Esophagus (tissue), 2 donors: ENCODE measurements around the gene VPS37B. TPM values are rescaled to one million over a fixed set of nuclear protein-coding genes. Genes with fewer than 3 reads are reported as not detected.

Experiments used
- H3K27ac ChIP-seq, 2 donors: one replicate each; pipeline ENCODE4 v1.5.1; 2013; ENCODE audit warnings: low read depth in 2 of 2, mild to moderate bottlenecking in 2 of 2, inconsistent platforms in 1 of 2, low read length in 1 of 2, moderate library complexity in 1 of 2
- H3K27me3 ChIP-seq, 2 donors: one replicate each; pipeline ENCODE4 v1.6.1; 2013; ENCODE audit warnings: low read length in 2 of 2, control low read depth in 1 of 2, mild to moderate bottlenecking in 1 of 2; ENCODE audit not compliant: insufficient read depth in 2 of 2, control insufficient read depth in 1 of 2
- H3K36me3 ChIP-seq, 2 donors: one replicate each; pipeline ENCODE4 v1.6.1; 2013; ENCODE audit warnings: low read length in 1 of 2; ENCODE audit not compliant: control insufficient read depth in 2 of 2, insufficient read depth in 2 of 2
- H3K4me1 ChIP-seq, 2 donors: one replicate each; pipeline ENCODE4 v1.6.1; 2013; ENCODE audit warnings: low read length in 1 of 2; ENCODE audit not compliant: control insufficient read depth in 2 of 2, insufficient read depth in 2 of 2
- H3K4me3 ChIP-seq, 2 donors: one replicate each; pipeline ENCODE4 v1.5.1; 2013; ENCODE audit warnings: low read length in 2 of 2, mild to moderate bottlenecking in 2 of 2, low read depth in 1 of 2, moderate library complexity in 1 of 2
- H3K9me3 ChIP-seq, 2 donors: one replicate each; pipeline ENCODE4 v1.6.1; 2013; ENCODE audit warnings: mild to moderate bottlenecking in 2 of 2, low read depth in 1 of 2, low read length in 1 of 2, moderate library complexity in 1 of 2; ENCODE audit not compliant: control insufficient read depth in 2 of 2, insufficient read depth in 1 of 2
- WGBS, 2 donors: extraction: QIAGEN DNeasy Blood & Tissue Kit; methylation state at CpG; one replicate each; pipeline ENCODE4 v1.1.7; 2013; 5-methylcytosine and 5-hydroxymethylcytosine counted together
- polyA plus RNA-seq, 2 donors: library from polyadenylated mRNA; stranded (reverse); fragments of 200-250 nt; gene quantifications; one replicate each; pipeline ENCODE4 v1.2.3, GENCODE V29; 2013
- donor health status: healthy with polysubstance abuse.
- donor health status: Bipolar disorder and iron deficiency.

The VPS37B gene
- polyA plus RNA-seq, 2 donors, result 50.2 to 81.4 TPM

DNA sequence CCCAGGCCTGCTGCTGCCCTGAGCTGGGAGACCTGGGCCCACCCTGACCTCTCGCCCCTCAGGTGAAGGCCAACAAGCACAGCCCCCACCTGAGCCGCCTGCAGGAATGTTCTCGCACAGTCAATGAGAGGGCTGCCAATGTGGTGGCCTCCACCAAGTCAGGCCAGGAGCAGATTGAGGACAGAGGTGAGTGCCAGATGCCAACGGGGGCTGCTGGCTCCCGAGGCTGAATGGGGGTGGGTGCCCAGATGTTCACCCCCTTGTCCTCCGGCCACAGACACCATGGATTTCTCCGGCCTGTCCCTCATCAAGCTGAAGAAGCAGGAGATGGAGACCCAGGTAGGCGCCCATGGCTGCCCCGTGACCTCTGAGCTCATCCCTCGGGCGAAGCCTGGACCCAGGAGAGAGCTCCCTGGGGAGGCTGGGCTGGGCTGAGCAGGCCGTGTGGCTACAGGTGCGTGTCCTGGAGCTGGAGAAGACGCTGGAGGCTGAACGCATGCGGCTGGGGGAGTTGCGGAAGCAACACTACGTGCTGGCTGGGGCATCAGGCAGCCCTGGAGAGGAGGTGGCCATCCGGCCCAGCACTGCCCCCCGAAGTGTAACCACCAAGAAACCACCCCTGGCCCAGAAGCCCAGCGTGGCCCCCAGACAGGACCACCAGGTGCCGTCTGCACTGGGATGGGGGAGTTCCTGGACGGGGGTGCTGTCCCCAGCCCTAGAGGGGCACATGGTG lies 34.9 kb downstream of the VPS37B start:
- H3K27ac ChIP-seq, result peak overlapping the region in 1 of 2 donors; percentile 20
- H3K36me3 ChIP-seq, result peaks cover 0 to 29% of the 10 kb centered on the region in 2 donors

DNA sequence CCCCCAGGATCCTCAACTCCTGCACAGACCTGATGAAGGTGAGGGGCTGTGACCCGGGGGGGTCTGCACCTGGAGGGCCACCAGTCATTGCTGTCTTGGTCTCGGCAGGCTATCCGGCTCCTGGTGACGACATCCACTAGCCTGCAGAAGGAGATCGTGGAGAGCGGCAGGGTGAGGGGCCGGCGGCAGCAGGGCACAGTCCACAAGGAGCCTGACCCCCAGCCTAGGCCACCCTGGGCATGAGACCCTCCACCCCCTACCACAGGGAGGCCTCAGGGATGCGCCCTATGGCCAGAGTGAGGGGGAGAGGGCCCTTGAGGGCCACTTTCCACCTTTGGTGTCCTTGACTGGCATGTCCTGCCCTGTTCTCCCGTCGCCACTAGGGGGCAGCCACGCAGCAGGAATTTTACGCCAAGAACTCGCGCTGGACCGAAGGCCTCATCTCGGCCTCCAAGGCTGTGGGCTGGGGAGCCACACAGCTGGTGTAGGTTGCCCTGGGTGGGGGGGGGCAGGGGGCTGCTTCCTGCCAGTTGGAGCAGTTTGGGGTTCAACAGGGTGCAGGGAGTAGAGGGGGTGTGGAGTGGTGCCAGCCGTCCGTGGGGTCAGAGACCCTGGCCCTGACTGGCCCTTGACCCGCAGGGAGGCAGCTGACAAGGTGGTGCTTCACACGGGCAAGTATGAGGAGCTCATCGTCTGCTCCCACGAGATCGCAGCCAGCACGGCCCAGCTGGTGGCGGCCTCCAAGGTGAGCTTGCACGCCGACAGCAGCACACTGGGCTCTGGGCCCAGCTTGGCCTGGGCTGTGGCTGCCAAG lies 35.7 kb downstream of the VPS37B start:
- no peaks in the 10 kb centered on the region for H3K27me3 ChIP-seq
- peak overlapping the region in 1 of 2 donors; percentile 20 for H3K27ac ChIP-seq
- WGBS, 2 donors, result 31 to 33% methylated on average over 24 to 28 of the region's 28 CpGs
- no peaks in the 10 kb centered on the region for H3K9me3 ChIP-seq
- H3K36me3 ChIP-seq, result peaks cover 0 to 37% of the 10 kb centered on the region in 2 donors
- no peak overlapping the region for H3K4me3 ChIP-seq
- H3K4me1 ChIP-seq, result peaks cover 4 to 15% of the 10 kb centered on the region in 2 donors

More for the DNA sequence above, 34.9 kb downstream of the VPS37B start:
- Histone ChIP-seq H3K27me3 (no peaks in the 10 kb centered on the region), H3K4me1 (peaks cover 4 to 15% of the 10 kb centered on the region in 2 donors), H3K9me3 (no peaks in the 10 kb centered on the region), H3K4me3 (no peak overlapping the region)
- WGBS, 2 donors, result 73 to 76% methylated on average over 23 of the region's 23 CpGs

DNA sequence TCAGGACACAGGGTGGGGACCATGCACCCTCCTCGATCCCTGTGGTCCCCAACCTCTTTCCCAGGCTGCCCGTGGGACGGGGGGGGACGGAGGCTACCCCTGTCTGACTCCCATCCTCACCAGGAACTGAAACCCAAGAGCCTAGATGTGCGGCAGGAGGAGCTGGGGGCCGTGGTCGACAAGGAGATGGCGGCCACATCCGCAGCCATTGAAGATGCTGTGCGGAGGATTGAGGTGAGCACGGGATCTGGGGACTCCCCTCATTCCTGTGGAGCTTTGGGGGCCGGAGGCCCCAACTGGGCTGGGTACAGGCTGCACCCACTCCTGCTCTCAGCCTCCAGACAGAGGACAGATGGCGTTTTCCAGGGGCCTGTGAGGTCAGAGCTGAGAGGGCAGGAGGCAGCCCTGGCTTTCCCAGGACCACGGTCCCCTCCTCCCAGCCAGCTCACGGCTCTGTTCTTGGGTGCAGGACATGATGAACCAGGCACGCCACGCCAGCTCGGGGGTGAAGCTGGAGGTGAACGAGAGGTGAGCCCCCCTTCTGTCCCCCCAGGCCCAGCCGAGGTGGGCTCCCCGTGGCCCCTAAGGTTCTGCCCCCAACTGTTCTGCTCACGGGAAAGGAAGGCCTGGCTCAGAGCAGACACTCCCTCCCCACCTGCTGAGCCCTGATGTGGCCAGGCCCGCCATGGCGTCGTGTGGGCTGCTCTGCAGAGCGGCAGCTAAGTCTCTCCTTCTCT lies 36.5 kb downstream of the VPS37B start:
- WGBS, 2 donors, result 81 to 85% methylated on average over 26 of the region's 26 CpGs

DNA sequence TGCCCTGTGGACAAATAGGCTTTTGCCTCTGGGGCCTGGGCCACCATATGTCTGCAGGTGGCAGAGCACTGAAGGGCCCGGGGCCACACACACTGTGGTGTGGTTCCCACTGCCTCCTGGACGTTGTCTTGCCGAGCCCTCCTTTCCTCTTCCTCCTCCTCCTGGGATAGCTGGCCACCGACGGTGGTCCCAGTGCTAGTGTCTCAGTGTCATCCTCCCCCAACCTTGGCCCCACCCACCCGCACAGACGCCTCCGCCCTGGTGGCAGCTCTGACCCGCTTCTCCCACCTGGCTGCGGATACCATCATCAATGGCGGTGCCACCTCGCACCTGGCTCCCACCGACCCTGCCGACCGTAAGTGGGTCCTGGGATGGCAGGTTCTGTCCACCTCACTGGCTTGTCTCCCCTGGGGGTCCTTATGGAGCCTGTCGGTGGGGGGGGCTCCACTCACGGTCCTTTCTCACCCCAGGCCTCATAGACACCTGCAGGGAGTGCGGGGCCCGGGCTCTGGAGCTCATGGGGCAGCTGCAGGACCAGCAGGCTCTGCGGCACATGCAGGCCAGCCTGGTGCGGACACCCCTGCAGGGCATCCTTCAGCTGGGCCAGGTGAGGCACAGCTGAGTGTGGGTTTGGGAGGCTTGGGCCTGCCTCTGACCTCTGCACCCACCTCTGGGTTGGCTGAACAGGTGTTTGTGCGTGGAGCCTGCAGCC lies 37.2 kb downstream of the VPS37B start:
- WGBS, 2 donors, result 89 to 90% methylated on average over 20 to 22 of the region's 22 CpGs
- Histone ChIP-seq H3K4me3 (no peak overlapping the region), H3K36me3 (peaks cover 0 to 43% of the 10 kb centered on the region in 2 donors), H3K4me1 (peaks cover 4 to 18% of the 10 kb centered on the region in 2 donors), H3K9me3 (no peaks in the 10 kb centered on the region), H3K27ac (no peak overlapping the region), H3K27me3 (no peaks in the 10 kb centered on the region)

More for the DNA sequence above, 36.5 kb downstream of the VPS37B start:
- Histone ChIP-seq H3K27ac (no peak overlapping the region), H3K27me3 (no peaks in the 10 kb centered on the region), H3K4me3 (no peak overlapping the region), H3K36me3 (peaks cover 0 to 45% of the 10 kb centered on the region in 2 donors), H3K4me1 (peaks cover 4 to 15% of the 10 kb centered on the region in 2 donors), H3K9me3 (no peaks in the 10 kb centered on the region)

DNA sequence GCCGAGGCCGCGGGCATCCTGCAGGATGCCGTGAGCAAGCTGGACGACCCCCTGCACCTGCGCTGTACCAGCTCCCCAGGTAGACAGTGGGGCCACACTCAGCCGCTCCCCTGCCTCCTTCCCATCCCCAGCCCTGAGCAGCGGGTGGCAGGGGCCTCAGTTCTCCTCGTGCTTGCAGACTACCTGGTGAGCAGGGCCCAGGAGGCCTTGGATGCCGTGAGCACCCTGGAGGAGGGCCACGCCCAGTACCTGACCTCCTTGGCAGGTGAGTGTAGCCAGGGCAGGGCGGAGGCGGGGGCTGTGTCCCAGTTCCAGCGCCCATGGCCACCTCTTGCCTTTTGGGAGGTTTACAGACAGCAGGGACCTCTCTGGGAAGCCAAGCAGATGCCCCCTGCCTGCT lies 37.8 kb downstream of the VPS37B start:
- H3K27me3 ChIP-seq, result no peaks in the 10 kb centered on the region
- 79 to 82% methylated on average over 14 of the region's 14 CpGs for WGBS, 2 donors
- H3K4me1 ChIP-seq, result peaks cover 4 to 18% of the 10 kb centered on the region in 2 donors
- no peak overlapping the region for H3K4me3 ChIP-seq
- H3K27ac ChIP-seq, result no peak overlapping the region
- no peaks in the 10 kb centered on the region for H3K9me3 ChIP-seq
- peaks cover 0 to 42% of the 10 kb centered on the region in 2 donors for H3K36me3 ChIP-seq

DNA sequence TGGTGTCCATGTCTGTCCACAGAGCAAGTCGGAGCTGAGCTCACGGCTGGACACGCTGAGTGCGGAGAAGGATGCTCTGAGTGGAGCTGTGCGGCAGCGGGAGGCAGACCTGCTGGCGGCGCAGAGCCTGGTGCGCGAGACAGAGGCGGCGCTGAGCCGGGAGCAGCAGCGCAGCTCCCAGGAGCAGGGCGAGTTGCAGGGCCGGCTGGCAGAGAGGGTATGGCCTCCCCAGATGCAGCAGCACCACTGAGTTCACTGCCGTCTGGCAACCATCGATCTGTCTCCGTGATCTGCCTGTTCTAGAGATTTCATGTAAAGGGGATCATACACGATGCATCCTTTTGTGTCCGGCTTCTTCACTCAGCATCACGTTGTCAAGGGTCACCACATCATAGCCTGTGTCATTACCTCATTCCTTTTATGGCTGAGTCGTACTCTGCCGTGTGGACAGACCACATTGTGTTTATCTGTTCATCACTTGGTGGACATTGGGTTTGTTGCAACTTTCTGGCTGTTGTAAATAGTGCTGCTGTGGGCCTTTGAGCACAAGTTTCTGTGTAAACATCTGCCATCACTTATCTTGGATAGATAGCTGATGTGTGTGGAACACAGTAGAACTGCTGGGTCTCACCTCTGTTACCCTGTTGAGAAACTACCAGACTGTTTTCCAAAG lies 38.8 kb downstream of the VPS37B start:
- Histone ChIP-seq H3K36me3 (peaks cover 0 to 40% of the 10 kb centered on the region in 2 donors), H3K9me3 (no peaks in the 10 kb centered on the region), H3K4me1 (peaks cover 4 to 18% of the 10 kb centered on the region in 2 donors), H3K27me3 (no peaks in the 10 kb centered on the region), H3K4me3 (no peak overlapping the region), H3K27ac (no peak overlapping the region)
- 86% methylated on average over 24 of the region's 24 CpGs for WGBS, 2 donors

DNA sequence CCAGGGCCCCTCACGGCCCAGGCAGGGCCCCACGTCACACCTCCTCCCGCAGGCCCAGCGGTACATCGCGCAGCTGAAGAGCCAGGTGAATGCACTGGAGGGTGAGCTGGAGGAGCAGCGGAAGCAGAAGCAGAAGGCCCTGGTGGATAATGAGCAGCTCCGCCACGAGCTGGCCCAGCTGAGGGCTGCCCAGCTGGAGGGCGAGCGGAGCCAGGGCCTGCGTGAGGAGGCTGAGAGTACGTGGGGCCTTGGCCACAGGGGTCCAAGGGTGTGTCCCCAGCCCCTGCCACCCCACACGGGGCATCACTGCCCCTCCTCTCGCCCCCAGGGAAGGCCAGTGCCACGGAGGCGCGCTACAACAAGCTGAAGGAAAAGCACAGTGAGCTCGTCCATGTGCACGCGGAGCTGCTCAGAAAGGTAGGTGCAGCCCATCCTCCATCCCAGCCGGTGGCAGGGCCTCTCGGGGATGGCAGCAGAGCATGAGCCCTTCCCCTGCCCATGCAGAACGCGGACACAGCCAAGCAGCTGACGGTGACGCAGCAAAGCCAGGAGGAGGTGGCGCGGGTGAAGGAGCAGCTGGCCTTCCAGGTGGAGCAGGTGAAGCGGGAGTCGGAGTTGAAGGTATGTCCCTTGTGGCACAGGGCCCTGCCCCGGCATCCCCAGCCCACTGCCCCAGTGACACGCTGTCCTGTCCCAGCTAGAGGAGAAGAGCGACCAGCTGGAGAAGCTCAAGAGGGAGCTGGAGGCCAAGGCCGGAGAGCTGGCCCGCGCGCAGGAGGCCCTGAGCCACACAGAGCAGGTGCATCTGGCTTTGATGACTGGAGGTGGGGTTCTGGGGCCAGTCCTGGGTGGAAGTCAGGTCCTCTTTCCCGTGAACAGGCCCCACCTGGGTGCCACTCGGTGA lies 39.7 kb downstream of the VPS37B start:
- H3K4me3 ChIP-seq, result no peak overlapping the region
- H3K27me3 ChIP-seq, result no peaks in the 10 kb centered on the region
- peaks cover 6 to 22% of the 10 kb centered on the region in 2 donors for H3K4me1 ChIP-seq
- H3K36me3 ChIP-seq, result peaks cover 0 to 40% of the 10 kb centered on the region in 2 donors
- H3K9me3 ChIP-seq, result no peaks in the 10 kb centered on the region
- 89 to 91% methylated on average over 39 to 40 of the region's 40 CpGs for WGBS, 2 donors
- no peak overlapping the region for H3K27ac ChIP-seq
